ENCODE measurements around the gene IGF1R. TPM values are rescaled to one million over a fixed set of nuclear protein-coding genes. Genes with fewer than 3 reads are reported as not detected.
A peak's percentile ranks its signal among the peaks of the same experiment; 100 is the strongest.
"Not testable (repeated sequence)": the region's sequence is repeated elsewhere in the genome, so short reads cannot be mapped to it uniquely, and the experiment has no call there.

Gene IGF1R
- polyA plus RNA-seq, 12 donors: 12.5 to 29.8 (median 16.6) TPM; not detected in 1

- no peak for DNase-seq
These were observed 309.3 kb downstream of the IGF1R start for GRCh38 chr15:98957655-98958054.

GRCh38 chr15:98958076-98958475 lies 309.7 kb downstream of the IGF1R start:
- no peak for DNase-seq

- no peak for DNase-seq
These were observed 310.7 kb downstream of the IGF1R start for GRCh38 chr15:98958918-98959639.

GRCh38 chr15:98959640-98960007 lies 311.3 kb downstream of the IGF1R start:
- no peak for DNase-seq

- no peak for DNase-seq
These were observed 312.3 kb downstream of the IGF1R start for GRCh38 chr15:98960555-98961050.

- DNase-seq: no peak
These were observed 315.1 kb downstream of the IGF1R start for GRCh38 chr15:98963444-98963843.

- no peak for DNase-seq
These were observed 316.3 kb downstream of the IGF1R start for GRCh38 chr15:98964466-98965133.

- DNase-seq: not testable (repeated sequence)
These were observed 316.8 kb downstream of the IGF1R start for GRCh38 chr15:98965134-98965491.

- no peak for DNase-seq
These were observed 317.3 kb downstream of the IGF1R start for GRCh38 chr15:98965597-98965996.

- DNase-seq: no peak
These were observed 317.9 kb downstream of the IGF1R start for GRCh38 chr15:98966091-98966787.

- DNase-seq: no peak
These were observed 318.8 kb downstream of the IGF1R start for GRCh38 chr15:98967096-98967495.

- DNase-seq: no peak
These were observed 319.6 kb downstream of the IGF1R start for GRCh38 chr15:98967916-98968315.

GRCh38 chr15:98968576-98968975 lies 320.2 kb downstream of the IGF1R start:
- DNase-seq: no peak

- DNase-seq: no peak
These were observed 320.9 kb downstream of the IGF1R start for GRCh38 chr15:98969126-98969735.

GRCh38 chr15:98970799-98971198 lies 322.5 kb downstream of the IGF1R start:
- DNase-seq: no peak

GRCh38 chr15:98976500-98976899 lies 328.2 kb downstream of the IGF1R start:
- no peak for DNase-seq

- no peak for DNase-seq
These were observed 329.1 kb downstream of the IGF1R start for GRCh38 chr15:98977441-98977840.

GRCh38 chr15:98978153-98978552 lies 329.8 kb downstream of the IGF1R start:
- DNase-seq: no peak

- DNase-seq: no peak
These were observed 332.5 kb downstream of the IGF1R start for GRCh38 chr15:98980899-98981228.

- DNase-seq: no peak
These were observed 333.7 kb downstream of the IGF1R start for GRCh38 chr15:98981851-98982722.

GRCh38 chr15:98983334-98983733 lies 335.0 kb downstream of the IGF1R start:
- DNase-seq: peak; percentile 48

GRCh38 chr15:98986281-98986680 lies 337.9 kb downstream of the IGF1R start:
- no peak for DNase-seq

All from muscle of arm (tissue), 12 donors.